Neural cell (in vitro differentiated cells): ENCODE measurements around the gene UQCRFS1. TPM values are rescaled to one million over a fixed set of nuclear protein-coding genes. Genes with fewer than 3 reads are reported as not detected.

Experiments used
- H2AFZ ChIP-seq: fragments of 200-600, 300-800 bp; sonication (generic), shearing (Covaris generic); 2 replicates; pipeline ENCODE4 v1.6.0; 2014; ENCODE audit warnings: low read depth, mild to moderate bottlenecking, antibody characterized with exemption, low read length, moderate library complexity
- H3F3A ChIP-seq: fragments of 200-600 bp; shearing (Covaris generic); 2 replicates; pipeline ENCODE4 v1.6.1; 2016; ENCODE audit warnings: mild to moderate bottlenecking, moderate library complexity, mixed read lengths, antibody characterized with exemption, low read length; ENCODE audit not compliant: insufficient read depth, poor library complexity, severe bottlenecking
- H3K27ac ChIP-seq: fragments of 200-600, 300-800 bp; sonication (generic), shearing (Covaris generic); 2 replicates; pipeline ENCODE4 v1.5.1; 2014; ENCODE audit warnings: mild to moderate bottlenecking, low read length, moderate library complexity
- H3K27me3 ChIP-seq: fragments of 300-800, 200-600 bp; sonication (generic), shearing (Covaris generic); 2 replicates; pipeline ENCODE4 v1.6.0; 2014; ENCODE audit warnings: mild to moderate bottlenecking, low read depth, low read length, moderate library complexity; ENCODE audit not compliant: insufficient read depth
- H3K36me3 ChIP-seq: fragments of 300-800, 200-600 bp; sonication (generic), shearing (Covaris generic); 2 replicates; pipeline ENCODE4 v1.5.1; 2014; ENCODE audit warnings: mild to moderate bottlenecking, antibody characterized with exemption, low read length, moderate library complexity; ENCODE audit not compliant: insufficient read depth
- H3K4me2 ChIP-seq: fragments of 300-800, 200-600 bp; sonication (generic), shearing (Covaris generic); 2 replicates; pipeline ENCODE4 v1.6.0; 2014; ENCODE audit warnings: mild to moderate bottlenecking, low read length
- H3K4me3 ChIP-seq: fragments of 300-800, 200-600 bp; sonication (generic), shearing (Covaris generic); 2 replicates; pipeline ENCODE4 v1.5.1; 2014; ENCODE audit warnings: mild to moderate bottlenecking, low read length, moderate library complexity
- H3K79me2 ChIP-seq: fragments of 200-600 bp; shearing (Covaris generic); replicated peaks from 2 replicates; pipeline ENCODE4 v1.6.0; 2014; ENCODE audit warnings: mild to moderate bottlenecking, low read length, moderate library complexity; ENCODE audit not compliant: insufficient read depth
- H3K9ac ChIP-seq: fragments of 300-800, 200-600 bp; sonication (generic), shearing (Covaris generic); 2 replicates; pipeline ENCODE4 v1.6.1; 2016; ENCODE audit warnings: mild to moderate bottlenecking, low read length, mixed read lengths
- H3K9me2 ChIP-seq: fragments of 200-600 bp; shearing (Covaris generic); 2 replicates; pipeline ENCODE4 v1.6.1; 2016; ENCODE audit warnings: mild to moderate bottlenecking, low read length, mixed read lengths; ENCODE audit not compliant: insufficient read depth
- H3K9me3 ChIP-seq: fragments of 200-600, 300-800 bp; sonication (generic), shearing (Covaris generic); 2 replicates; pipeline ENCODE4 v1.6.1; 2016; ENCODE audit warnings: mild to moderate bottlenecking, mixed run types, low read length, moderate library complexity, mixed read lengths
- H4K20me1 ChIP-seq: fragments of 200-600 bp; shearing (Covaris generic); 2 replicates; pipeline ENCODE4 v1.6.1; 2016; ENCODE audit warnings: mild to moderate bottlenecking, mixed run types; ENCODE audit not compliant: insufficient read depth
- CTCF ChIP-seq: fragments of 450-650 bp; IDR thresholded peaks from 2 replicates; pipeline ENCODE4 v1.5.1; 2014; ENCODE audit warnings: antibody characterized with exemption, mild to moderate bottlenecking, moderate library complexity; ENCODE audit not compliant: poor library complexity, severe bottlenecking
- EP300 ChIP-seq: fragments of 450-650 bp; conservative IDR thresholded peaks from 2 replicates; pipeline ENCODE4 v1.6.1; 2014; ENCODE audit warnings: antibody characterized with exemption, mild to moderate bottlenecking, moderate library complexity; ENCODE audit not compliant: poor library complexity, severe bottlenecking
- EZH2 ChIP-seq: fragments of 200-600, 300-800 bp; shearing (Covaris generic), sonication (generic); IDR thresholded peaks from 2 replicates; pipeline ENCODE4 v1.6.1; 2014; ENCODE audit warnings: antibody characterized with exemption, low read length, borderline replicate concordance, mild to moderate bottlenecking; ENCODE audit not compliant: insufficient read depth, poor library complexity, severe bottlenecking
- MXI1 ChIP-seq: fragments of 450-650 bp; conservative IDR thresholded peaks from 2 replicates; pipeline ENCODE4 v1.6.1; 2014; ENCODE audit warnings: antibody characterized with exemption, mild to moderate bottlenecking; ENCODE audit not compliant: poor library complexity, severe bottlenecking
- POLR2AphosphoS5 ChIP-seq: IDR thresholded peaks from 2 replicates; pipeline ENCODE4 v1.6.1; 2012
- RAD21 ChIP-seq: fragments of 450-650 bp; conservative IDR thresholded peaks from 2 replicates; pipeline ENCODE4 v1.6.1; 2014; ENCODE audit warnings: antibody characterized with exemption, mild to moderate bottlenecking, moderate library complexity
- REST ChIP-seq: IDR thresholded peaks from 2 replicates; pipeline ENCODE4 v1.6.1; 2012; ENCODE audit warnings: borderline replicate concordance
- SMC3 ChIP-seq: fragments of 450-650 bp; conservative IDR thresholded peaks from 2 replicates; pipeline ENCODE4 v1.6.1; 2014; ENCODE audit warnings: antibody characterized with exemption, mild to moderate bottlenecking, moderate library complexity; ENCODE audit not compliant: poor library complexity
- TAF1 ChIP-seq: IDR thresholded peaks from 2 replicates; pipeline ENCODE4 v1.6.1; 2012; ENCODE audit warnings: low read depth
- polyA plus RNA-seq: library from polyadenylated mRNA; depleted of rRNA; stranded (reverse); fragments of >200 nt; gene quantifications from 2 replicates; pipeline ENCODE4 v1.2.3, GENCODE V29; 2014

The UQCRFS1 gene
- polyA plus RNA-seq, 1 donor from 2014 or later: 55.2 TPM

DNA sequence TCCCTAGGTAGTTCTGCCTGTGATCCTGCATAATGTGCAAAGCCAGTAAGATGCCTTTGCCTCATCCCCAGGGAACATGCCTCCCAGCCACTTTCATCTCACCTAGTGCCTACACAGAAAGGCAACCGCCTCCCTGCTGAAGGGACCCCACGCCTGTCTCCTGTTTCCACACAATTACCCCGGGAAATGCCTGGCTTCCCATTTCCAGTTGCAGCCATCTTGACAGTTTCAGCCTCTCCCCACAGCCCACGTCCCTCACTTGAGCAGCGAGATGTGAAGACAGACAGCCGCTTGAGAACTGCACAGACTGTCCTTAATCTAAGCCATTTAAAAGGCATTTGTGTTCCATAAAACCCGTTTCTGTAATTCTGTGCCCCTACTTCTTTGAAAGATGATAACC, 4.7 kb upstream of the UQCRFS1 start:
- TF ChIP-seq EZH2 (no peak), SMC3 (no peak), RAD21 (no peak), TAF1 (no peak), CTCF (no peak), POLR2AphosphoS5 (no peak), REST (no peak), MXI1 (no peak), EP300 (no peak)
- Histone ChIP-seq H4K20me1 (no peaks in the 10 kb centered on the region), H3K9me3 (no peaks in the 10 kb centered on the region), H3F3A (no peaks in the 10 kb centered on the region), H3K79me2 (peaks cover under 1% of the 10 kb centered on the region), H3K9me2 (no peaks in the 10 kb centered on the region), H3K9ac (peak overlapping the region; percentile 13), H2AFZ (no peak overlapping the region), H3K4me2 (no peak overlapping the region), H3K4me3 (peak overlapping the region; percentile 26), H3K36me3 (no peaks in the 10 kb centered on the region), H3K27me3 (no peaks in the 10 kb centered on the region), H3K27ac (peak overlapping the region; percentile 49)

DNA sequence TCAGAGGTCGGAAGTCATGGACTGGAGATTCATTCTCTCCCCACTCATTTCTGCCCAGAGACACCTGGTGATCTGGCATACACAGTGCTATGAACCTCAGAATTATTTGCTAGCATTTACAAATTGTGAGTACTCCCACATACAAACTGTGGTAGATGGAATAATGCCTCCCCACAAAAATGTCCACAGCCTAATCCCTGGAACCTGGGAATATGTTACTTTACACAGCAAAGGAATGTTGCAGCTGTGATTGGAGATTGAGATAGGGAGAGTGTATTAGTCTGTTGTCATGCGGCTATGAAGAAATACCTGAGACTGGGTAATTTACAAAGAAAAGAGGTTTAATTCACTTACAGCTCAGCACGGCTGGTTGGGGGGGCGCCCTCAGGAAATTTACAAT, 3.1 kb upstream of the UQCRFS1 start:
- H3K27ac ChIP-seq: no peak overlapping the region
- H3K4me2 ChIP-seq: no peak overlapping the region
- no peak overlapping the region for H3K9ac ChIP-seq
- no peaks in the 10 kb centered on the region for H3K36me3 ChIP-seq
- no peaks in the 10 kb centered on the region for H3K27me3 ChIP-seq
- H3K9me3 ChIP-seq: no peaks in the 10 kb centered on the region
- H4K20me1 ChIP-seq: no peaks in the 10 kb centered on the region
- TF ChIP-seq SMC3: no peak
- TF ChIP-seq TAF1: no peak
- no peak for TF ChIP-seq CTCF
- TF ChIP-seq RAD21: no peak
- no peak for TF ChIP-seq POLR2AphosphoS5
- H2AFZ ChIP-seq: no peak overlapping the region
- H3K79me2 ChIP-seq: peaks cover 17% of the 10 kb centered on the region
- H3F3A ChIP-seq: no peaks in the 10 kb centered on the region
- no peak overlapping the region for H3K4me3 ChIP-seq
- H3K9me2 ChIP-seq: no peaks in the 10 kb centered on the region
